Measurements from ENCODE around the gene SLC5A2.
"Not testable (repeated sequence)": the region's sequence is repeated elsewhere in the genome, so short reads cannot be mapped to it uniquely, and the experiment has no call there.

SLC5A2 gene

DNA sequence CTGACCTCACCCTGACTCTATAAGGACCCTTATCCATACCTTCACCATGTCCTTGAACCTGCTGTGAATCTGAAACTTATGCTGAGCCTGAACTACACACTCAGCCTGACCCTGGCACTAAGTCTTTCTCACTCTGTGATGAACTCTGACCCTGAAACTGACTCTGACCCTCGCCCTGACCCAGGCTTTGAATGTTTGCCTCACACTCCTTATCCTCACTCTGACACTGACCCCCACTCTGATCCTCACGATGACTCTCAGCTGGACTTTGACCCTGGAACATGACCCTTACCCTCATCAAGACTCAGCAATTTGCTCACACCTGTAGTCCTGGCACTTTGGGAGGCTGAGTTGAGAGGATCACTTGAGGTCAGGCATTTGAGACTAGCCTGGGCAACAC is 49.2 kb downstream of the SLC5A2 start:
- DNase-seq, result no peak

DNA sequence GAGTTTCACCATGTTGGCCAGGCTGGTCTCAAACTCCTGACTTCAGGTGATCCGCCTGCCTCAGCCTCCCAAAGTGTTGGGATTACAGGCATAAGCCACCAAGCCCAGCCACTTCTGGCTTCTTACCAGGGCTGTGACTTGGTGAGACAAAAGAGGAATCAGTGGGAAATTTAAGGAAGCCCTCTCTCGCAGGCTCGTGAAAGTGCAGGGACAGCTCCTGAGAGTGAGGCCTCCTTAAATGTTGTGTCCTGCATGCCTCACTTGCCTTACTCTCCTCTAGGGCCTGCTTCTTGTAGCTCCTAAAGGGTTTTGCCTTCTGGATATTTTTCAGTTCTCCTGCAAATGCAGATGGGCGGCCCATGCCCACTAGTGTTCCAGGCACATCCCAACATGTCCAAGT is 50.0 kb downstream of the SLC5A2 start:
- DNase-seq, result no peak

DNA sequence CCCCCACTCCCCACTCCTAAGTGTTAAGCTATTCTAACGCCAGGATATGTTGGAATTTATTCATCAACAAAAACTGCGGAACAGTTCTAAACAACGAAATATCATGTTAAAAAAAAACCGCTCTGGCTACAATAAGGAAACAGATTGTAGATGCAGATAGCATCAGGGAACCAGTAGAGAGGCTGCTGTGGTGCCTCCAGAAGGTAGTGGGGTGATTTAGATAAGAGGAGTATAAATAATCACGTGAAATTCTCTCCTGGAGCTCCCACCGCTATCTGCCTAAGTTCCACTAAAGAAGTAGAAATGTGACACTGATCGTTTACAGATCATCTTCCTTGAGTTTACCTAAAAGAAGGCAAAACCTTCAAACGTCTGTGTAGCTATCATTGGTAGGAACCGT is 52.8 kb downstream of the SLC5A2 start:
- no peak for DNase-seq

DNA sequence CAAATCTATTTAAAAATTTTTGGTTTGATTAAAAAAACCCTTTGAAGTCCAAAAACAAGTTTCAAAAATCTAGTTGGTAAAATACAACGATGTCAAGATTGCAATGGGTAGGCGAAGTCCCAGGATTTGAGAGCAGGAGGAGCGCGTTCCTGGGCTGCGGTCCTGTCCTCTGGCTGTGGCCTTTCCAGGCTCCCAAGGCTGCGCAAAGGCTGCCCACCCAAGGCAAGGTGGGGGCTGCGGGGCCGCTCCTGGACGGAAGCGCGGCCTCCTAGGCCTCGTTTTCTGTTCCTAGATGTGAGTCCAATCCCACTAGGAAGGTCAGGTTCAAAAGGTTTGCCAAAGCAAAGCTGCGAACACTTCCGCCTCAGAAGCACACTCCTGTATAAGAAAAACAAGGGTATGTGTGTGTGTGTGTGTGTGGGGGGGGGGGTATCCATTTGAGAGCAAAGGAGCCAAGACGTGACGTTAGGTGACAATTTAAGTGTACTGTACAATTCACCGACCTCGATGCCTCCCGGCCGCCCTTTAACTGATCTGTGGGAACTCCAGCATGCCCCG is 54.0 kb downstream of the SLC5A2 start:
- no peak for DNase-seq

DNA sequence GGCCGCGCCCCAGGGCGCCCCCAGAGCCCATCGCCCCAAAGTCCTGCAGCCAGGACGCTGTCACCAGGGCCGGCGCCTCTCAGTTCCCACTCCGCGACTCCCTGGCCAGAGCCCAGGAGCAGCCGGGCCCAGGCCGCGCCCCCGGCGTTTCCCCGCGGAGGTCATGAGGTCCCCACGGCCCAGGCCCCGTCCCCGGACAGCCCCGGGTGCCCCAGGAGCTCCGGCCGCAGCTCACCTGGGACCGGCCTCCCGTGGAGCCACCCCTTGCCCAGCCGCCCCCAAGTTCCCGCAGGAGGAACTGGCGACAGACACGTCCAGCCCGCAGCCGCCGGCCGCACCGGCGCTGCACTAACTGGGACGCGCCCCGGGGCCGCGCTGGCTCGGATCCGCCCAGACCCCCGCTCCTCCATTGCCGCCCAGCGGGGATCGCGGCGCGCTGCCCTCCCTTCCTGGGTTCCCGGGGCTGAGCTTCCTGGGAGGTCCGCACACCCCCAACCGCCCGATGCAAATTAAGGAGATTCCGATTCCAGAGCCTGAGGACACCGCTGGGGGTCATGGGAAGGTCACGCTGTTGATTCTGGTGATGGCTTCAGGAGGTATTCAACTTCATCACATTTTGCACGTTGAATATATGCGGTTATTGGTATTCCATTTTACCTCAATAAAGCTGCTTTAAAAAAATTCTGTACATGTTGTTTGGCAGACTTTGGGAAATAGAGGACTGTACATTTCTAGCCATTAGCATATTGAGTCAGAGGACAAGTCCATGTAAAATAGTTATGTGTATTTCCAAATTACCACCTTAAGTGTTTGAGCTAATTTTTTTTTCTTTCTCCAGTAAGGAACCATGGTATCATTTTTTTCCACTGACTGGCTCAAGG is 54.7 kb downstream of the SLC5A2 start:
- no peak for DNase-seq

DNA sequence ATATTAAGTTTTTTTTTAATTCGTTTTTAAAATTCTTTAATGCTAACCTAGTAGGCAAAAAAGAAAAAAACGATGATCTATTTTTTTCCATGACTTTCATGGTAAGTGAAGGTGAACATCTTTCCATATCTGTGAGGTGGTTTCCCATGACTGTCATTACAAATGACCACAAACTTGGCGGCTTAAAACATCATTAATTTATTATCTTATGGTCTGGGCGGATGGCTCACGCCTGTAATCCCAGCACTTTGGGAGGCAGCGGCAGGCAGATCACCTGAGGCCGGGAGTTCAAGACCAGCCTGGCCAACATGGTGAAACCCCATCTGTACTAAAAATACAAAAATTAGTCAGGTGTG is 55.3 kb downstream of the SLC5A2 start:
- not testable (repeated sequence) for DNase-seq

DNA sequence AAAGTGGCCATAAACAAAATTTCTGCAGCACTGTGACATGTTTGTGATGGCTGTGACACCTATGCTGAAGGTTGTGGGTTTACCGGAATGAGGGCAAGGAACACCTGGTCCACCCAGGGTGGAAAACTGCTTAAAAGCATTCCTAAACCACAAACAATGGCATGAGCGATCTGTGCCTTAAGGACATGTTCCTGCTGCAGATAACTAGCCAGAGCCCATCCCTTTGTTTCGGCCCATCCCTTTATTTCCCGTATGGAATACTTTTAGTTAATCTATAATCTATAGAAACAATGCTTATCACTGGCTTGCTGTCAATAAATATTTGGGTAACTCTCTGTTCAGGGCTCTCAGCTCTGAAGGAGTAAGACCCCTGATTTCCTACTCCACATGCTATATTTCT is 56.8 kb downstream of the SLC5A2 start:
- DNase-seq, result not testable (repeated sequence)
